T-helper 2 cell treated with Interferon-gamma antibody and Interleukin-4, amounts not matched to agents 5 μg/mL and 100 μg/mL, for 36 hours (primary cell): ENCODE measurements around the gene CSNK1A1.
A peak's percentile ranks its signal among the peaks of the same experiment; 100 is the strongest.
"Not testable (repeated sequence)": the region's sequence is repeated elsewhere in the genome, so short reads cannot be mapped to it uniquely, and the experiment has no call there.

Source experiments
- DNase-seq: peaks from one replicate; pipeline ENCODE4 v3.0.0; 2021; ENCODE audit warnings: low spot score
- H3K27ac Mint-ChIP-seq: one replicate; pipeline ENCODE4 v1.8.0; 2021; ENCODE audit warnings: mild to moderate bottlenecking, mixed read lengths
- H3K27me3 Mint-ChIP-seq: one replicate; pipeline ENCODE4 v1.8.0; 2021; ENCODE audit warnings: low read depth, mixed read lengths
- H3K36me3 Mint-ChIP-seq: one replicate; pipeline ENCODE4 v1.8.0; 2021; ENCODE audit warnings: low read depth, mixed read lengths
- H3K4me1 Mint-ChIP-seq: one replicate; pipeline ENCODE4 v1.8.0; 2021; ENCODE audit warnings: low read depth, mixed read lengths
- H3K4me3 Mint-ChIP-seq: one replicate; pipeline ENCODE4 v1.8.0; 2022; ENCODE audit warnings: mild to moderate bottlenecking, moderate library complexity, mixed read lengths
- H3K9me3 Mint-ChIP-seq: one replicate; pipeline ENCODE4 v1.8.0; 2021; ENCODE audit warnings: mixed read lengths

CSNK1A1 gene

DNA sequence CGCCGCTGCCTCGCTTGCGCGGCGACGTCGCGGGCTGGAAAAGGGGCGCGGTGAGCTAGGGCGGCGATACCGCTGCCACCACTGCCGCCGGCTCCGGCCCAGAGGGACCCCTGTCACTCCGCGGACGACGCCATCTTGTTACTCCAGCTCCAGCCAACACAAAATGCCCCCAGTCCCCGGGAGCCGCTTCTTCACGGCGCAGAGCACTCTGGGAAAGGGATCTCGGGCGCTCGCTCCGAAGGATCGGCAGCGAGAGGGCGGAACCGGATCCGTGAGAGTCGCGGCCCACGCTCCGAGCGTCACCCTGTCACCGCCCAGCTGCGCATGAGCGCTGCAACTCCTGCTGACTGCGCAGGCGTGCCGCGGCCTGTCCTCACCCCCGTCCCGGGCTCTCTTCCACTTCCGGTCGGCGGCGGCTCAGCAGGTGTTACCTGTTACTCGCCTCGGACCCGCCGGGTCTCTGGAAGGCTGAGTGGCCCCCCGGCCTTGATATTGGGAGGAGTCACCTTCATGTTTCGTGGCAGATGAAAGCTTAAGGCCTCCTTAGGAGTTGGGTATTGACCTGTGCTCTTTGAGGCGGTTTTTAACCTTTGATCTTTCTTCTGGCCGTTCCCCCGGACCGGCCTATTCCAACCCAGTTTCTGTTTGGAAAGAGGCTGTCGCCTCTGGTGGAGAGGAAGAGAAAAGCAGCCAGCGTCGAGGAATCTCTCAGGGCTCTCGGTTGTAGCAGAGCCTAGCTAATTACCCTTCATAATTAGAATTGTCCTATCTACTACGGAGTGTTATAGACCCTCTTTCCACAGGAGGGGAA lies at the start of gene CSNK1A1:
Gene CSNK1A1, minus strand, starts transcription at position 213 of the 811 bp plus-strand sequence. CDS start 475 bp downstream, outside the sequence.
- Mint-ChIP-seq H3K36me3 (peaks cover 38% of the 10 kb centered on the region), H3K4me3 (peak within 1 kb of the TSS; percentile 96), H3K9me3 (no peaks in the 10 kb centered on the region), H3K27ac (peak within 1 kb of the TSS; percentile 99), H3K27me3 (no peaks in the 10 kb centered on the region), H3K4me1 (peaks cover 21% of the 10 kb centered on the region)
- peak; percentile 99 for DNase-seq

DNA sequence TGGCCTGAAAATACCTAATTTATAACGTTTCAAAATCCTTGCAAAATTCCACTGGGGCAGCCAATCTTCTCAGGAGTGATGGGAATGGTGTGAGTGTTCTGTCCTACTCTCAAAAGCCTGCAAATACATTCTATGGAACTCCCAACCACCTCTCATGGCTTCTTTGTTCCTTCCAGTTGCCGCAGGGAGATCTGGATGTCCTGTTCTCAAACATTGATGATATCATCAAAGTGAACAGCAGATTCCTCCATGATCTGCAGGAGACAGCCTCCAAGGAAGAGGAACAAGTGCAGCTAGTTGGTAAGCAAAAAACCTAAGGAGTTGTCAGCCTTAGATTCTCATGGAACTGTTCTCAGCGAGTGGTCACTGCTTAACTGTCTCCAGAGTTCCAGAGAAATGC lies 49.7 kb upstream of the CSNK1A1 start:
- no peaks in the 10 kb centered on the region for H3K9me3 Mint-ChIP-seq
- no peak overlapping the region for H3K4me3 Mint-ChIP-seq
- H3K27me3 Mint-ChIP-seq = peaks cover 2% of the 10 kb centered on the region
- no peak for DNase-seq
- H3K4me1 Mint-ChIP-seq = peaks cover 10% of the 10 kb centered on the region
- H3K36me3 Mint-ChIP-seq = no peaks in the 10 kb centered on the region
- no peak overlapping the region for H3K27ac Mint-ChIP-seq

DNA sequence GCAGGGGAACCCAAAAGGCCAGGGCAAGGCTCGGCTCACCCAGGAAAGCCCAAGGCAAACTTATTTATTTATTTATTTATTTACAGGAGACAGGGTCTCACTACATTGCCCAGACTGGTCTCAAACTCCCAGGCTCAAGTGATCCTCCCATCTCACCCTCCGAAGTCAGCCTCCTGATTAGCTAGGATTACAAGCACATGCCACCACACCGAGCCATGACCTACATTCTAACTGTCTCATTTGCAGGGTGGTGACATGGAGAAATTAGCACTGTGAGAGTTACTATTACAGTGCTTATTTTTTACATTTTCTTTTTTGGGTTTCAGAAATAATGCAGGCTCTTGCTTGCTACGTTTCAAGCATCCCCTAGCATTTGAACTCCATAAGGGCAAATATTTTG lies 48.1 kb upstream of the CSNK1A1 start:
- Mint-ChIP-seq H3K27me3 (peaks cover 2% of the 10 kb centered on the region), H3K9me3 (no peaks in the 10 kb centered on the region), H3K4me3 (no peak overlapping the region), H3K27ac (no peak overlapping the region), H3K4me1 (peaks cover 5% of the 10 kb centered on the region), H3K36me3 (no peaks in the 10 kb centered on the region)
- no peak for DNase-seq

DNA sequence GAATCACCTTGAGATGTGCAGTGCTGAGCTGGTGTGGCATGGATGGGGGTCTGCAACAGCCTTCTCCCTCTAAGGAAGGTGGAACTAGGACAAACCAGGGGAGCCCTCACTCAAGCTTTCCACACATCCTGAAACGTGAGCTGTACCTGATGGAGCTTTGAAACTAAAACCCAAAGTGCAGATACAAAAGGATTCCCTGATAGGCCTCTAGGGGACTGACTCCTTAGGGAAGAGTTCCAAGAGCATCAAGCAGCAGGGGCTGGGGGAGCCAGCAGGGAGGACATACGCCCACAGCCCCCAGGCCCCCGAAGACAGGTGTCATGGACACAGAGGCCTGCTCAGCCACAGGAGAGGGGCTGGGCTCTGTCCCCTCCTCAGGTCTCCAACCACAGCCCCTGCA lies 47.7 kb upstream of the CSNK1A1 start:
- Mint-ChIP-seq H3K36me3 (no peaks in the 10 kb centered on the region), H3K4me3 (no peak overlapping the region), H3K27me3 (peaks cover 2% of the 10 kb centered on the region), H3K4me1 (peaks cover 3% of the 10 kb centered on the region), H3K9me3 (no peaks in the 10 kb centered on the region), H3K27ac (no peak overlapping the region)
- DNase-seq = no peak

DNA sequence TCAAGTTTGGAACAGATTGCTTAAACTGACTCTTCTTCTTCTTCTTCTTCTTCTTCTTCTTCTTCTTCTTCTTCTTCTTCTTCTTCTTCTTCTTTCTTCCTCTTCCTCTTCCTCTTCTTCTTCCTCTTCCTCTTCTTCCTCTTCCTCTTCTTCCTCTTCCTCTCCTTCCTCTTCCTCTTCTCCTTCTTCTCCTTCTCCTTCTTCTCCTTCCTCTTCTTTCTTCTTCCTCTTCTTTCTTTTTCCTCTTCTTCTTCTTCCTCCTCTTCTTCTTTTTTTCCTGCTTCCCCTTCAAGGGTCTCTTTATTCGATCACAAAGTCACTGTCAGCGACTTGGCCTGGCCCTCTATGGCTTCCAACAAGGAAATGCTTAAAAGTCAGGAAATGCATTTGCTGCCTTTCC lies 47.0 kb upstream of the CSNK1A1 start:
- not testable (repeated sequence) for H3K36me3 Mint-ChIP-seq, H3K9me3 Mint-ChIP-seq, H3K27ac Mint-ChIP-seq, H3K4me1 Mint-ChIP-seq, H3K4me3 Mint-ChIP-seq, DNase-seq, H3K27me3 Mint-ChIP-seq

DNA sequence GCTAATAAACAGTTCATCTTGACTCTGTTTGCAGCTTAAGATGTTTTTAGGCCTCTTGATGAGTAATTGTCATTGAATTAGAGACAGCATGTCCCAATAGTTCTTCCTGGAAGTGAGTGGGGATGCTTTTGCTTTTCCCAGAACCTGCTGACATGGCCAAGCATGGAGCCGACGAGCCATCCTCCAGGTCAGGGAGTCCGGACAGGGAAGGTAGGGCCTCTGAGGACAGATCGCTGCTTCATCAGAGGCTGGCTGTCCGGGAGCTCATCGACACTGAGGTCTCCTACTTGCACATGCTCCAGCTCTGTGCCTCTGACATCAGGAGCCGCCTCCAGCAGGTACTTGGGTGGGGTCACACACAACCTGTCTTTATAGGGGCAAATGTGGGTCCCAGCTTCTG lies 46.4 kb upstream of the CSNK1A1 start:
- no peaks in the 10 kb centered on the region for H3K36me3 Mint-ChIP-seq
- no peaks in the 10 kb centered on the region for H3K9me3 Mint-ChIP-seq
- H3K4me3 Mint-ChIP-seq = no peak overlapping the region
- H3K27ac Mint-ChIP-seq = no peak overlapping the region
- peaks cover 5% of the 10 kb centered on the region for H3K27me3 Mint-ChIP-seq
- DNase-seq = no peak
- peaks cover 3% of the 10 kb centered on the region for H3K4me1 Mint-ChIP-seq

DNA sequence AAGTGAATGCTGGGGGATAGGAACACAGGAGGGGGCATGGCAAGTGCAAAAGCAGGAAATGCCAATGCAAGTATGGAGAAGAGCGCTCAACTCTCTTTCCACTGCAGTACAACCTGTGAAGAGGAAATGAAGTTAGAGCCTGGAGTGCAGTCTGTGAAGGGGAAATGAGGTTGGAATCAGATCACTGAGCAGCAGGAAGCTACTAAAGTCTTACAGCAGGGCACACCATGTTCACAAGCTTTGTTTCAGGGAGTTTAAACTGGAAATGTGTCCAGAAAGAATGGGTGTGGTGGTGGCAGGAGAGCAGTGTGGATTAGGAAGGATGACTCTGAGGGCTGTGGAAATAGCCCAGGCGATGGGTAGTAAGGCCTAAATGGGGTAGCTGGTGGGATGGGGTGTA lies 45.5 kb upstream of the CSNK1A1 start:
- peaks cover 5% of the 10 kb centered on the region for H3K27me3 Mint-ChIP-seq
- H3K27ac Mint-ChIP-seq = no peak overlapping the region
- no peak for DNase-seq
- H3K4me1 Mint-ChIP-seq = peaks cover 3% of the 10 kb centered on the region
- H3K4me3 Mint-ChIP-seq = no peak overlapping the region
- H3K9me3 Mint-ChIP-seq = no peaks in the 10 kb centered on the region
- H3K36me3 Mint-ChIP-seq = no peaks in the 10 kb centered on the region

DNA sequence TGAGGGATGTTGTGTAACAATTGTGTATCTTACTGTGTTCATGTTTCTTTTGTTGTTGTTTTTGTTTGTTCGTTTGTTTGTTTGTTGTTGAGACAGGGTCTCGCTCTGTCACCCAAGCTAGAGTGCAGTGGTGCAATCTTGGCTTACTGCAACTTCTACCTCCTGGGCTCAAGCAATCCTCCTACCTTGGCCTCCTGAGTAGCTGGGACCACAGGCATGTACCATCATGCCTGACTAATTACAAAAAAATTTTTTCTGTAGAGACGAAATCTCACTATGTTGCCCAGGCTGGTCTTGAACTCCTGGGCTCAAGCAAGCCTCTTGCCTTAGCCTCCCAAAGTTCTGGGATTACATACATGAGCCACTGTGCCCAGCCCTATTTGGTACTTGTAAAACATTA lies 43.9 kb upstream of the CSNK1A1 start:
- H3K4me3 Mint-ChIP-seq, H3K36me3 Mint-ChIP-seq, DNase-seq, H3K4me1 Mint-ChIP-seq, H3K27me3 Mint-ChIP-seq, H3K9me3 Mint-ChIP-seq, H3K27ac Mint-ChIP-seq: not testable (repeated sequence)

DNA sequence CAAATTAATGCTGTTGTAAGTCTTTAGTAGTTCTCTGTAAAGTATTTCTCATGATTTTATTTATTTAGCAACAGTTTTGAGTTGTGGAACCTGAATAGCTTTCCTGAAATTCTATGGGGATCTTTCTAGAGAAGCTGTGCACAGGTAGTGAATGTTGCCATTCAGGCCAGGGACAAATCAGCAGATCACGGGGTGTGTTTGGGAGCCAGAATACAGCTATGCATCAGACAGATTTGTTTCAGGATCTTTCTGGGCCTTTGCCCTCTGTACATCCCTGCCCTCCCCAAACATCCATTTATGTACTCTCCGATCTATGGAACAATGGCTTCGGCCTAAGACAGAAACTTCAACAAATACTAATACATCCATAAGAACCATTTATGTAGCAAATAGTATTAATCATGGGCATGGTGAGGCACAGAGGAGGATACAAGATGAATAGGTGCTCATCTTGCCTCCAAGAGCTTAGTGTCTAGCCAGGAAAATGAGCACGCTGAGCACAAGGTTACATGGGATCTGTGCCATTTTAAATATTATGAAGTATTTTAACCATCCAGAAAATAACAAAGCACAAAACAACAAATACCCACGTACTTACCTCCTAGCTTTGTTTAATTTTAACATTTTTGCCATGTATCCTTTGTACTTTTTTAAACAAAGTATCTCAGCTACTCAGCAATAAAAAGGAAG lies 43.1 kb upstream of the CSNK1A1 start:
- no peak overlapping the region for H3K4me3 Mint-ChIP-seq
- H3K4me1 Mint-ChIP-seq = peaks cover 3% of the 10 kb centered on the region
- H3K9me3 Mint-ChIP-seq = no peaks in the 10 kb centered on the region
- H3K27ac Mint-ChIP-seq = no peak overlapping the region
- DNase-seq = no peak
- no peaks in the 10 kb centered on the region for H3K36me3 Mint-ChIP-seq
- H3K27me3 Mint-ChIP-seq = peaks cover 3% of the 10 kb centered on the region

DNA sequence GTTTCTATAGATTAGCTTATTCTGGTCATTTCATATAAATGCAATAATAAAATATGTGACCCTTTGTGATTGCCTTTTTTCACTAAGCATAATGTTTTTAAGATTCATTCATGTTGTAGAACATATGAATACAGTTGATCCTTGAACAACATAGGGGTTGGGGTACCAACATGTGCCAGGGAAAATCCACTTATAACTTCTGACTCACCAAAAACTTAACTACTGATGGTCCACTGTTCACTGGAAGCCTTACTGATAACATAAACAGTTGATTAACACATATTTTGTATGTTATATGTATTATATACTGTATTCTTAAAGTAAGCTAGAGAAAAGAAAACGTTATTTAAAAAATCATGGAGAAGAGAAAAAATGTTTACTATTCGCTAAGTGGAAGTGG lies 42.1 kb upstream of the CSNK1A1 start:
- no peak overlapping the region for H3K4me3 Mint-ChIP-seq
- no peak for DNase-seq
- peaks cover 3% of the 10 kb centered on the region for H3K27me3 Mint-ChIP-seq
- H3K36me3 Mint-ChIP-seq = no peaks in the 10 kb centered on the region
- no peaks in the 10 kb centered on the region for H3K9me3 Mint-ChIP-seq
- peaks cover 3% of the 10 kb centered on the region for H3K4me1 Mint-ChIP-seq
- H3K27ac Mint-ChIP-seq = no peak overlapping the region

DNA sequence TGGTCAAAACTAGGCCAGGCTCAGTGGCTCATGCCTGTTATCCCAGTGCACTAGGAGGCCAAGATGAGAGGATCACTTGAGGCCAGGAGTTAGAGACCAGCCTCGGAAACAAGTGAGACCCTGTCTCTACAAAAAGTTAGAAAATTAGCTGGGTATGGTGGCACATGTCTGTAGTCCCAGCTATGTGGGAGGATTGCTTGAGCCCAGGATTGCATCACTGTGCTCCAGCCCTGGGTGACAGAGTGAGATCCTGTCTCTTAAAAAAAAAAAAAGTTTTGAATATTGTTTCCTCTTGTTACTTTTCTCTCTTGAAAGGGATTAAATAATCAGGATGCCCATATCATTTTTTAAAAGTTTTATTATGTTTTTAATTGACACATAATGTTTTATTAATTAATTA lies 37.7 kb upstream of the CSNK1A1 start:
- Mint-ChIP-seq H3K4me1 (peaks cover 5% of the 10 kb centered on the region), H3K9me3 (no peaks in the 10 kb centered on the region), H3K4me3 (no peak overlapping the region), H3K27me3 (peaks cover 3% of the 10 kb centered on the region), H3K27ac (no peak overlapping the region), H3K36me3 (no peaks in the 10 kb centered on the region)
- DNase-seq = no peak

DNA sequence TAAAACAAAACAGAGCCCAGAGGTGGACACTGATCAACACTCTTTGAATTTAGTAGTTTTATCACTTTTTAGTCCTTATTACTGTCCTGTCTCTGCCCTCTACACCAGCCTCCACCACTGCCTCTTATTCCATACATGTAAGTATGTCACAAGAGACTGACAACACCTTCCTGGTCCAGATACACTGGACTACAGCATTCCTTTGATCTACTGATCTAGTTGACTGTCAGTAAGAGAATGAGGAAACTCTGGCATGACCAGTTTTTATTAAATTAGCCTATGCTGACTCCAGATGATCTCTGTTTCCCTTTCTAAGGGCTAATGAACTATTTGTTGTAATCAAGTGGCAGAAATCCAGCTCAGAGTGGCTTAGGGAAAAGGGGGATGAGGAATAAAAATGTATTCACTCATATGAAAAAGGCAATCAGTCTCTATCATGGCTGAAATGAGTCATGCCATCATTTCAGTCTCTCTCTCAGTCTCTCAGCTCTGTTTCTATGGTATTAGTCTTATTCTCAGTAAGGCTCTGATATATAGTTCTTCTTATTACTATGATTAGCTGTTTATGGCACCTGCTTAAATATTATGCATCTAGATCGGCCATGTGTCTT lies 35.6 kb upstream of the CSNK1A1 start:
- no peak overlapping the region for H3K27ac Mint-ChIP-seq
- no peak for DNase-seq
- H3K36me3 Mint-ChIP-seq = no peaks in the 10 kb centered on the region
- no peaks in the 10 kb centered on the region for H3K9me3 Mint-ChIP-seq
- H3K27me3 Mint-ChIP-seq = no peaks in the 10 kb centered on the region
- no peak overlapping the region for H3K4me3 Mint-ChIP-seq
- H3K4me1 Mint-ChIP-seq = peaks cover 5% of the 10 kb centered on the region

DNA sequence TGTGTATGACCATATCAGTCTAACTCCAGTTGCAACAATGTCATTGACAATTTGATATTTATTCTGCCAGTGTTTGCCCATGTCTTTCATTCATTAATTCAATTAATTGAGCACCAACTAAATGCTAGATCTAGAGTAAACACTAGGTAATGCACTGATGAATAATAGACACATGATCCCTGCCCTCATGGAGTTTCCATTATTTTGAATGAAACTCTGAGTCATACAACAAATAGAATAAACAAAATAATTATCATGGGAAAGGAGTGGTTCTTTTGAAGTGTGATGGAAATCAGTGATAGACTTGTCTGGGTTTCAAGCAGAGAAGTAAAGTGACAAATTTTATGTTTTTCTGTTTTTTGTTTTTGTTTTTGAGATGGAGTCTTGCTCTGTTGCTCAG lies 34.7 kb upstream of the CSNK1A1 start:
- no peaks in the 10 kb centered on the region for H3K9me3 Mint-ChIP-seq
- no peak for DNase-seq
- H3K27me3 Mint-ChIP-seq = no peaks in the 10 kb centered on the region
- no peaks in the 10 kb centered on the region for H3K36me3 Mint-ChIP-seq
- H3K4me1 Mint-ChIP-seq = peaks cover 6% of the 10 kb centered on the region
- H3K4me3 Mint-ChIP-seq = no peak overlapping the region
- no peak overlapping the region for H3K27ac Mint-ChIP-seq

DNA sequence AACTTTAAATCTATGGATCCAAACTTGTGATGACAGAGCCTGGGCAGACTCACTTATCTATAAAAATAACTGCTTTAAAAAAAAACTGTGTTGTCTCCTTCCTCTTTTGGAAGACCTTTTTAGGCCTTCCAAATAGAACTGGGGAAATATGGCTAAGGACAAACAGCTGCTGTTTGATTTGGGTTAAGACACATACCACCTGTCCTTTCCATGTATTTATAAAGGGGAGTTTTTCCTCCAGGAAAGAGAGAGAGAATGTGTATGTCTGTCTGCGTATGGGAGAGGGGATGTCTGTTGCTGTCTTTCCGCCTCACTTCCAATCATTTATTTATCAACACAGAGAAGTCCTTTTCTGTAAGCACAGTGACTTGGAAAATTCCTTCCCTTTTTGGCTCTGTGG lies 32.9 kb upstream of the CSNK1A1 start:
- Mint-ChIP-seq H3K36me3 (no peaks in the 10 kb centered on the region), H3K9me3 (no peaks in the 10 kb centered on the region), H3K27ac (no peak overlapping the region), H3K27me3 (peaks cover 3% of the 10 kb centered on the region), H3K4me3 (no peak overlapping the region), H3K4me1 (peaks cover 12% of the 10 kb centered on the region)
- DNase-seq = no peak
